ENCODE results near the gene COPB2. TPM values are rescaled to one million over a fixed set of nuclear protein-coding genes. Genes with fewer than 3 reads are reported as not detected.
"Not testable (repeated sequence)": the region's sequence is repeated elsewhere in the genome, so short reads cannot be mapped to it uniquely, and the experiment has no call there.

COPB2 gene
- polyA plus RNA-seq, 2 donors, result 23.2 to 50.6 TPM

DNA sequence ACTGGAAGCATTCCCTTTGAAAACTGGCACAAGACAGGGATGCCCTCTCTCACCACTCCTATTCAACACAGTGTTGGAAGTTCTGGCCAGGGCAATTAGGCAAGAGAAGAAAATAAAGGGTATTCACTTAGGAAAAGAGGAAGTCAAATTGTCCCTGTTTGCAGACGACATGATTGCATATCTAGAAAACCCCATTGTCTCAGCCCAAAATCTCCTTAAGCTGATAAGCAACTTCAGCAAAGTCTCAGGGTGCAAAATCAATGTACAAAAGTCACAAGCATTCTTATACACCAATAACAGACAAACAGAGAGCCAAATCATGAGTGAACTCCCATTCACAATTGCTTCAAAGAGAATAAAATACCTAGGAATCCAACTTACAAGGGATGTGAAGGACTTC is 54.8 kb downstream of the COPB2 start:
- H3K27ac ChIP-seq (ENCODE audit: low read depth in 2 of 2, low read length in 1 of 2); H3K4me3 ChIP-seq (ENCODE audit: low read depth in 1 of 2, low read length in 2 of 2); H3K27me3 ChIP-seq (ENCODE audit: control insufficient read depth in 1 of 2, insufficient read depth in 2 of 2, low read length in 2 of 2); H3K9me3 ChIP-seq (ENCODE audit: control insufficient read depth in 2 of 2, insufficient read depth in 1 of 2, low read depth in 1 of 2, low read length in 1 of 2); H3K4me1 ChIP-seq (ENCODE audit: control insufficient read depth in 2 of 2, insufficient read depth in 2 of 2, low read length in 1 of 2); H3K36me3 ChIP-seq (ENCODE audit: control insufficient read depth in 2 of 2, insufficient read depth in 2 of 2, low read length in 1 of 2): not testable (repeated sequence)
- WGBS, 2 donors, result 58 to 67% methylated on average over 1 of the region's 1 CpG

DNA sequence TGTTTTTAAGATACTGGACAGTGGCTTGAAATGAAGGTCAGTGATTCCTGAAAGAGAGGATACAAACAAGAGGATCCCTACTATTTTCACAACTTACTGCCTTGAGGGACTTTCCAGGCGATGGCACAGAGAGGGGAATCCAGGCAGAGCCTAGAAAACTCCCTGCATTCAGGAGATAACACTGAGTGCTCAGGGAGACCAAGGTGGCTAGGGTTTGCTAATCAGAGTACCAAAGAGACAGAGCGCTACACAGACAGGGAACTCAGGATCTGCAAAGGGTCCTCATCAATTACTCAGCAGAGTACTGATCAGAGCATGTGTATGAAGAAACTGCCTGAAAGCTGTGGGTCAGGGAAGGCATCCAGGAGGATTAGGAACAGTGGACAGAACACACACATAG is 57.4 kb downstream of the COPB2 start:
- H3K27ac ChIP-seq (ENCODE audit: low read depth in 2 of 2, low read length in 1 of 2), result no peak overlapping the region
- H3K9me3 ChIP-seq (ENCODE audit: control insufficient read depth in 2 of 2, insufficient read depth in 1 of 2, low read depth in 1 of 2, low read length in 1 of 2), result no peaks in the 10 kb centered on the region
- no peak overlapping the region for H3K4me3 ChIP-seq (ENCODE audit: low read depth in 1 of 2, low read length in 2 of 2)
- H3K36me3 ChIP-seq (ENCODE audit: control insufficient read depth in 2 of 2, insufficient read depth in 2 of 2, low read length in 1 of 2), result no peaks in the 10 kb centered on the region
- H3K27me3 ChIP-seq (ENCODE audit: control insufficient read depth in 1 of 2, insufficient read depth in 2 of 2, low read length in 2 of 2), result peaks cover 0 to 3% of the 10 kb centered on the region in 2 donors
- 72% methylated on average over 2 of the region's 2 CpGs for WGBS, 2 donors
- peaks cover 2 to 6% of the 10 kb centered on the region in 2 donors for H3K4me1 ChIP-seq (ENCODE audit: control insufficient read depth in 2 of 2, insufficient read depth in 2 of 2, low read length in 1 of 2)

DNA sequence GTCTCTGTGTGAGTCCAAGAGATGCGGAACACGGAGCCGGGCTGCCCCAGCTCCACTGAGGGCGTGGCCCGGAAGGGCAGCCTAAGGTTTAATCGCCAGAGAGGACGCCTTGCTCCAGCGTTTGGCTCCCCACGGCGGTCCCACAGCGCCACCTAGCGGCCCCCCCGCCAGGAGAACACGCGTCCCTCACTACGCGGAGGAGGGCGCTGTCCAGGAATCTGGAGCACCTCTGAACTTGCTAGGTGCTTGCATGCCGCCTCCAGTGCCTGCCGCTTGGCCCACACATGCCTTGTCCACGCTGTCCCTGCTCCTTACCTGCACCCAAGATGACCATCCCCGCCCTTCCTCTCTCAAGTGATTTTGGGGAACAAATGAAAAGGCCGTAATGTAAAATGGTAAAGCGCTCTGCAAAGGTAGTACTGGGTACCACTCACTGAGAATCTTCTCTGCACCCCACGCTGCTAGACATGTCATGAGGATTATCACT is 60.0 kb downstream of the COPB2 start:
- Histone ChIP-seq H3K36me3 (ENCODE audit: control insufficient read depth in 2 of 2, insufficient read depth in 2 of 2, low read length in 1 of 2) (no peaks in the 10 kb centered on the region), H3K9me3 (ENCODE audit: control insufficient read depth in 2 of 2, insufficient read depth in 1 of 2, low read depth in 1 of 2, low read length in 1 of 2) (no peaks in the 10 kb centered on the region), H3K4me1 (ENCODE audit: control insufficient read depth in 2 of 2, insufficient read depth in 2 of 2, low read length in 1 of 2) (peaks cover 2 to 6% of the 10 kb centered on the region in 2 donors), H3K4me3 (ENCODE audit: low read depth in 1 of 2, low read length in 2 of 2) (peak overlapping the region in 1 of 2 donors; percentile 19), H3K27ac (ENCODE audit: low read depth in 2 of 2, low read length in 1 of 2) (no peak overlapping the region), H3K27me3 (ENCODE audit: control insufficient read depth in 1 of 2, insufficient read depth in 2 of 2, low read length in 2 of 2) (peaks cover 0 to 3% of the 10 kb centered on the region in 2 donors)
- 9 to 10% methylated on average over 25 of the region's 25 CpGs for WGBS, 2 donors

DNA sequence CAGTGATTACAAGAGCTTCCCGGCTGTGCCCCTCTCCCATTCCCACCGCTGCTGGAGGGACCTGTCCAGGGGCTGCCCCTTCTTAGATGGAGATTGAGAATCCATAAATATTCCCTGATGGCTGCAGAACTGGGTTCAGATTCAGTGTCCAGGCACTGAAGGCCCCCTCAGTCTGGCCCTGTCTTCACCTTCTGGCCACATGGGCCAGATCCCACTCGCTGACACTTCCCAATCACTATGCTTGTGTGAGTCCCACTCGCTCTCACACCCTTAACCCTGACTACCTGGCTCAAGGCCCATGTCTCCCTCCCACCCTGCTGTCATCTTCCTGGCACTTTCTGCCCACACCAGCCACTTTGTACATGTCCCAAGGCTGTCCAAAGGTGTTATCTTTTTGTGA is 61.1 kb downstream of the COPB2 start:
- no peaks in the 10 kb centered on the region for H3K36me3 ChIP-seq (ENCODE audit: control insufficient read depth in 2 of 2, insufficient read depth in 2 of 2, low read length in 1 of 2)
- H3K27me3 ChIP-seq (ENCODE audit: control insufficient read depth in 1 of 2, insufficient read depth in 2 of 2, low read length in 2 of 2), result peaks cover 0 to 3% of the 10 kb centered on the region in 2 donors
- no peak overlapping the region for H3K27ac ChIP-seq (ENCODE audit: low read depth in 2 of 2, low read length in 1 of 2)
- no peak overlapping the region for H3K4me3 ChIP-seq (ENCODE audit: low read depth in 1 of 2, low read length in 2 of 2)
- peaks cover 2 to 6% of the 10 kb centered on the region in 2 donors for H3K4me1 ChIP-seq (ENCODE audit: control insufficient read depth in 2 of 2, insufficient read depth in 2 of 2, low read length in 1 of 2)
- H3K9me3 ChIP-seq (ENCODE audit: control insufficient read depth in 2 of 2, insufficient read depth in 1 of 2, low read depth in 1 of 2, low read length in 1 of 2), result no peaks in the 10 kb centered on the region
- 88 to 90% methylated on average over 4 of the region's 4 CpGs for WGBS, 2 donors

DNA sequence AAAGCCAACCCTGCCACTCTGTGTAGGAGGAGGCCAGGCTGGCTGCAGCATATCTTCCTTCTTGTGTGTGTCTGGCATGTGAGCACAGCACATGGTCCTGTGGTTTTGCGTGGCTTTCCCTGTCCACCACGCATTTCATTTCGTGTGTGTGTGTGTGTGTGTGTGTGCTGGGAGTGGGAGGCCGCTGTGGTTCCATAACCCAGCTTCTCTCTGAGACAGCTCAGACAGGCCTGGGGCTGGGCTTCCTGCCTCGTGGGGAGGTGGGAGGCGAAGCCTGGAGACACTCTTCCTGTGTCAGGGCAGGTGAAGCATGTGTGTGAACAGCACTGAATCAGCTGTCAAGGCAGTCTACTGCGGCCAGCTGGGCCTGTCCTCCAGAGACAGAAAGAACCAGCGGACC is 61.6 kb downstream of the COPB2 start:
- WGBS, 2 donors, result 79 to 81% methylated on average over 8 of the region's 8 CpGs
- H3K27ac ChIP-seq (ENCODE audit: low read depth in 2 of 2, low read length in 1 of 2), result no peak overlapping the region
- no peak overlapping the region for H3K4me3 ChIP-seq (ENCODE audit: low read depth in 1 of 2, low read length in 2 of 2)
- no peaks in the 10 kb centered on the region for H3K9me3 ChIP-seq (ENCODE audit: control insufficient read depth in 2 of 2, insufficient read depth in 1 of 2, low read depth in 1 of 2, low read length in 1 of 2)
- peaks cover 2 to 3% of the 10 kb centered on the region in 2 donors for H3K27me3 ChIP-seq (ENCODE audit: control insufficient read depth in 1 of 2, insufficient read depth in 2 of 2, low read length in 2 of 2)
- H3K4me1 ChIP-seq (ENCODE audit: control insufficient read depth in 2 of 2, insufficient read depth in 2 of 2, low read length in 1 of 2), result peaks cover 2 to 6% of the 10 kb centered on the region in 2 donors
- no peaks in the 10 kb centered on the region for H3K36me3 ChIP-seq (ENCODE audit: control insufficient read depth in 2 of 2, insufficient read depth in 2 of 2, low read length in 1 of 2)

DNA sequence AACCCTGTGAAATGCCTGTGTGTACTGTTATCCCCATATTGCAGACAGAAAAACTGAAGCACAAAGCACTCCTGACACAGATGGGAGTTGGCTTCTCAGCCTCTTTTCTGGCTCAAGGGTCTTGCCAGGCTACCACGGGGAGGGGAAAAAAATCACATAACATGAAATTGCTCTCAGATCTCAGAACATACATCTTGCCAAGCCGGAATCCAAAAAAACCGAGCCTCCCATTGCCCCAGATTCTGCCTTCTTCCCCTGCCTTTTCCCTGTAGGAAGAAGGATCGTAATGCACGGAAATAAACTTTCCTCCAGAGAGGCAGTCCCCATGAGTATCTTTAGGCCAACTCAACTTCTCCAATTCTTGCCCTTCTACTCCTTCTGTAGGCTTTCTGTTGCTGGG is 62.2 kb downstream of the COPB2 start:
- H3K27ac ChIP-seq (ENCODE audit: low read depth in 2 of 2, low read length in 1 of 2), result no peak overlapping the region
- H3K27me3 ChIP-seq (ENCODE audit: control insufficient read depth in 1 of 2, insufficient read depth in 2 of 2, low read length in 2 of 2), result peaks cover 2 to 3% of the 10 kb centered on the region in 2 donors
- no peaks in the 10 kb centered on the region for H3K36me3 ChIP-seq (ENCODE audit: control insufficient read depth in 2 of 2, insufficient read depth in 2 of 2, low read length in 1 of 2)
- peaks cover 2 to 6% of the 10 kb centered on the region in 2 donors for H3K4me1 ChIP-seq (ENCODE audit: control insufficient read depth in 2 of 2, insufficient read depth in 2 of 2, low read length in 1 of 2)
- no peaks in the 10 kb centered on the region for H3K9me3 ChIP-seq (ENCODE audit: control insufficient read depth in 2 of 2, insufficient read depth in 1 of 2, low read depth in 1 of 2, low read length in 1 of 2)
- WGBS, 2 donors, result 86 to 92% methylated on average over 5 of the region's 5 CpGs
- H3K4me3 ChIP-seq (ENCODE audit: low read depth in 1 of 2, low read length in 2 of 2), result no peak overlapping the region

DNA sequence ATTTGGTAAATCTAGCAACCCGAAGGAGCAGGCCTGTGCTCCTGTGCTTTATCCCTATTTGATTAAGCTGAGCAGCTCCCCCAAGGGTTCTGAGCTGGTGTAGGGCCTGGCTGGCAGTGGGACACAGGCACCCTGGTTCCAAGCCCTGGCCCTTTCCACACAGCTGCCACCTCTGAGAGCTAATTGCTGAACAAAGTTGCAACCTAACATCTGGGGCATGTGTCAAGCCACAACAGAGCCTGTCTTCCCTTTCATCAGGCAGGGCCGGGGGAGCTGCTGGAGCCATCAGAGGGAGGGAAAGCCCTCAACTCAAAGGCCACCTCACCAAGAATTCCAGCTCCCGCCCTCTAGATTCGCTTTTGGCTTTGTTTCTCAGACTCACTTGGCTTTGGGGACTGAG is 62.7 kb downstream of the COPB2 start:
- peaks cover 2 to 6% of the 10 kb centered on the region in 2 donors for H3K4me1 ChIP-seq (ENCODE audit: control insufficient read depth in 2 of 2, insufficient read depth in 2 of 2, low read length in 1 of 2)

DNA sequence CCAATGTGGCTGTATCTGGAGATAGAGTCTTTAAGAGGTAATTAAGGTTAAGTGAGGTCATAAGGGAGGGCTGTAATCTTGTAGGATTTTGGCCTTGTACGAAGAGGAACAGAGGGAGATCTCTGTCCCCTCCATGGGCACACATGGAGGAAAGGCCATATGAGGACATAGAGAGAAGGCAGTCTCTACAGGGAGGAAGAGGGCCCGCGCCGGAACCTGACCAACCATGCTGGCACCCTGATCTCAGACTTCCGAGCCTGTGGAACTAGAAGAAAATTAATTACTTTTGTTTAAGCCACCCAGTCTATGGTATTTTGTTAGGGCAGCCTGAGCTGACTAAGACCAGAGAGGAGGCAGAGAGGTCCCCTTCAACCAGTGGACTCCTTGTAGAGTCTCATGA is 63.3 kb downstream of the COPB2 start:
- no peaks in the 10 kb centered on the region for H3K9me3 ChIP-seq (ENCODE audit: control insufficient read depth in 2 of 2, insufficient read depth in 1 of 2, low read depth in 1 of 2, low read length in 1 of 2)
- peaks cover 2 to 3% of the 10 kb centered on the region in 2 donors for H3K27me3 ChIP-seq (ENCODE audit: control insufficient read depth in 1 of 2, insufficient read depth in 2 of 2, low read length in 2 of 2)
- WGBS, 2 donors, result 89 to 90% methylated on average over 5 of the region's 5 CpGs
- H3K36me3 ChIP-seq (ENCODE audit: control insufficient read depth in 2 of 2, insufficient read depth in 2 of 2, low read length in 1 of 2), result no peaks in the 10 kb centered on the region
- H3K4me1 ChIP-seq (ENCODE audit: control insufficient read depth in 2 of 2, insufficient read depth in 2 of 2, low read length in 1 of 2), result peaks cover 2 to 6% of the 10 kb centered on the region in 2 donors
- no peak overlapping the region for H3K27ac ChIP-seq (ENCODE audit: low read depth in 2 of 2, low read length in 1 of 2)
- no peak overlapping the region for H3K4me3 ChIP-seq (ENCODE audit: low read depth in 1 of 2, low read length in 2 of 2)

More for the DNA sequence above, 62.7 kb downstream of the COPB2 start:
- WGBS, 2 donors, result 77 to 83% methylated on average over 4 of the region's 4 CpGs
- Histone ChIP-seq H3K36me3 (ENCODE audit: control insufficient read depth in 2 of 2, insufficient read depth in 2 of 2, low read length in 1 of 2) (no peaks in the 10 kb centered on the region), H3K27ac (ENCODE audit: low read depth in 2 of 2, low read length in 1 of 2) (no peak overlapping the region), H3K9me3 (ENCODE audit: control insufficient read depth in 2 of 2, insufficient read depth in 1 of 2, low read depth in 1 of 2, low read length in 1 of 2) (no peaks in the 10 kb centered on the region), H3K4me3 (ENCODE audit: low read depth in 1 of 2, low read length in 2 of 2) (no peak overlapping the region), H3K27me3 (ENCODE audit: control insufficient read depth in 1 of 2, insufficient read depth in 2 of 2, low read length in 2 of 2) (peaks cover 2 to 3% of the 10 kb centered on the region in 2 donors)

DNA sequence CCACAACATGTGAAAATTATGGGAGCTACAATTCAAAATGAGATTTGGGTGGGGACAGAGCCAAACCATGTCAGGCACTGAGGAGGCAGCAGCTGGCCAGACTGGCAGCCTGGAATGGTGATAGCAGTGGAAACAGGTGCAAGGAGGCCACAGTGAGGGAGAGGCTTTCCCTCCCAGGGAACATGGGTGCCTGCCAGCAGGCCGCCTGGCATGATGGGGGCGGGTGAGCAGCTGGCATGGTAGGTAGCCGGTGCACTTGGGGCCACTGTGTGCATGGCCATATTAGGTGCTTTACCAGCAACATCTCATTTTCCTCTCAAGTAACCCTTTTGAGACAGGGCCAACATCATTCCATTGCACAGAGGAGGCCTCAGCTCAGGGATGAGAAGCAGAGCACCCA is 63.9 kb downstream of the COPB2 start:
- WGBS, 2 donors, result 81 to 85% methylated on average over 3 of the region's 3 CpGs
- no peak overlapping the region for H3K4me3 ChIP-seq (ENCODE audit: low read depth in 1 of 2, low read length in 2 of 2)

DNA sequence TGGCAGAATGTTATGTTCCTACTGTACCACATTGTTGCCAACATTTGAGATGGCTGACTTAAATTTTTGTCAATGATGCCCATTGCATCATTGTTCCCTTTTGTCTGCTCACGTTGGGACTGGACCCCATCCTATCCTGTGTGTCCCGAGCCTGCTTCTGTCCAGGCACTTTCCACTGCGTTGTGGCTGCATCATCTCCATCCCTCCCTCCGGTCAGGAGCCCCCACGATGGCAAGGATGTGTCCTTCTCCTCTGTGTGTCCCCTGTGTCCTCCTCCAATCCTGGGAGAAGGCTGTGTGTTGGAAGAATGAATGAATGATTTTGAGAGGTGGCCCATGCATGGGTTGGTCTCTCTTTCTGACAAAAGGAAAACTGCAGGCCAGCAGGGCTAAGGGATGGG is 65.0 kb downstream of the COPB2 start:
- Histone ChIP-seq H3K36me3 (ENCODE audit: control insufficient read depth in 2 of 2, insufficient read depth in 2 of 2, low read length in 1 of 2) (no peaks in the 10 kb centered on the region), H3K27ac (ENCODE audit: low read depth in 2 of 2, low read length in 1 of 2) (no peak overlapping the region), H3K27me3 (ENCODE audit: control insufficient read depth in 1 of 2, insufficient read depth in 2 of 2, low read length in 2 of 2) (peaks cover 2 to 3% of the 10 kb centered on the region in 2 donors), H3K4me1 (ENCODE audit: control insufficient read depth in 2 of 2, insufficient read depth in 2 of 2, low read length in 1 of 2) (peaks cover under 1 to 5% of the 10 kb centered on the region in 2 donors), H3K9me3 (ENCODE audit: control insufficient read depth in 2 of 2, insufficient read depth in 1 of 2, low read depth in 1 of 2, low read length in 1 of 2) (no peaks in the 10 kb centered on the region), H3K4me3 (ENCODE audit: low read depth in 1 of 2, low read length in 2 of 2) (no peak overlapping the region)
- WGBS, 2 donors, result 67 to 70% methylated on average over 5 of the region's 5 CpGs

More for the DNA sequence above, 63.9 kb downstream of the COPB2 start:
- no peaks in the 10 kb centered on the region for H3K9me3 ChIP-seq (ENCODE audit: control insufficient read depth in 2 of 2, insufficient read depth in 1 of 2, low read depth in 1 of 2, low read length in 1 of 2)
- H3K27ac ChIP-seq (ENCODE audit: low read depth in 2 of 2, low read length in 1 of 2), result no peak overlapping the region
- H3K4me1 ChIP-seq (ENCODE audit: control insufficient read depth in 2 of 2, insufficient read depth in 2 of 2, low read length in 1 of 2), result peaks cover 2 to 6% of the 10 kb centered on the region in 2 donors
- no peaks in the 10 kb centered on the region for H3K36me3 ChIP-seq (ENCODE audit: control insufficient read depth in 2 of 2, insufficient read depth in 2 of 2, low read length in 1 of 2)
- H3K27me3 ChIP-seq (ENCODE audit: control insufficient read depth in 1 of 2, insufficient read depth in 2 of 2, low read length in 2 of 2), result peaks cover 2 to 3% of the 10 kb centered on the region in 2 donors

All from esophagus (tissue), 2 donors.